Naive thymus-derived CD4-positive, alpha-beta T cell (primary cell): ENCODE measurements around the gene SBF1. TPM values are rescaled to one million over a fixed set of nuclear protein-coding genes. Genes with fewer than 3 reads are reported as not detected.
A peak's percentile ranks its signal among the peaks of the same experiment; 100 is the strongest.
"Not testable (repeated sequence)": the region's sequence is repeated elsewhere in the genome, so short reads cannot be mapped to it uniquely, and the experiment has no call there.

Experiments used
- ATAC-seq: fragments of 150-1000 bp; cut with Tn5 transposase; 2 replicates; pipeline ENCODE4 v1.10.0; 2021; ENCODE audit warnings: mild to moderate bottlenecking, moderate library complexity
- CTCF ChIA-PET: fragments of 350-600 bp; sonication (Branson Sonifier 250); formaldehyde crosslinking; loops from one replicate; lab custom pipeline; 2021; ENCODE audit warnings: antibody characterized with exemption; lab: Charles Lee
- POLR2A ChIA-PET: fragments of 350-600 bp; sonication (Branson Sonifier 250); formaldehyde crosslinking; loops from one replicate; lab custom pipeline; 2021; ENCODE audit warnings: antibody characterized with exemption, inconsistent platforms; lab: Charles Lee
- DNase-seq, 9 donors: peaks; one replicate each; pipeline versions ENCODE4 v3.0.0 to v3.0.0-alpha.2; 2020 to 2022; ENCODE audit warnings: mixed read lengths in 1 of 9
- H3K27ac ChIP-seq: one replicate; pipeline ENCODE4 v1.7.0; 2013; ENCODE audit warnings: mild to moderate bottlenecking, low read depth, low read length, moderate library complexity
- H3K27me3 ChIP-seq, 2 donors: one replicate each; pipeline ENCODE4 v1.7.0; 2013; ENCODE audit warnings: low read length in 2 of 2, mild to moderate bottlenecking in 2 of 2, moderate library complexity in 2 of 2; ENCODE audit not compliant: control insufficient read depth in 2 of 2, insufficient read depth in 2 of 2
- H3K36me3 ChIP-seq, 3 experiments: 1 replicate in 2 of 3; 2 replicates in 1 of 3; pipeline ENCODE4 v1.7.0; 2013; ENCODE audit warnings: low read length in 3 of 3, mild to moderate bottlenecking in 3 of 3, moderate library complexity in 1 of 3; ENCODE audit not compliant: insufficient read depth in 3 of 3, control insufficient read depth in 2 of 3
- H3K4me1 ChIP-seq, 2 donors: one replicate each; pipeline ENCODE4 v1.7.0; 2013; ENCODE audit warnings: low read length in 2 of 2, mild to moderate bottlenecking in 2 of 2, moderate library complexity in 1 of 2; ENCODE audit not compliant: control insufficient read depth in 2 of 2, insufficient read depth in 2 of 2
- H3K4me3 ChIP-seq: 2 replicates; pipeline ENCODE4 v1.7.0; 2013; ENCODE audit warnings: mild to moderate bottlenecking, low read length
- H3K9me3 ChIP-seq, 3 experiments: 1 replicate in 2 of 3; 2 replicates in 1 of 3; pipeline ENCODE4 v1.7.0; 2013; ENCODE audit warnings: low read length in 3 of 3; ENCODE audit not compliant: control insufficient read depth in 2 of 3
- H3K27ac Mint-ChIP-seq, 9 donors: one replicate each; pipeline ENCODE4 v1.8.0; 2020 to 2022; ENCODE audit warnings: mixed read lengths in 9 of 9, mild to moderate bottlenecking in 8 of 9, moderate library complexity in 5 of 9, inconsistent platforms in 2 of 9
- H3K27me3 Mint-ChIP-seq, 5 donors: one replicate each; pipeline ENCODE4 v1.8.0; 2021 to 2022; ENCODE audit warnings: mixed read lengths in 5 of 5, mild to moderate bottlenecking in 1 of 5
- H3K36me3 Mint-ChIP-seq, 5 donors: one replicate each; pipeline ENCODE4 v1.8.0; 2020 to 2022; ENCODE audit warnings: mixed read lengths in 5 of 5, mild to moderate bottlenecking in 3 of 5, inconsistent platforms in 1 of 5
- H3K4me1 Mint-ChIP-seq, 7 donors: one replicate each; pipeline ENCODE4 v1.8.0; 2020 to 2022; ENCODE audit warnings: mixed read lengths in 7 of 7, mild to moderate bottlenecking in 3 of 7, inconsistent platforms in 1 of 7
- H3K4me3 Mint-ChIP-seq, 10 donors: one replicate each; pipeline ENCODE4 v1.8.0; 2020 to 2022; ENCODE audit warnings: mild to moderate bottlenecking in 10 of 10, mixed read lengths in 10 of 10, moderate library complexity in 6 of 10, inconsistent platforms in 2 of 10
- H3K9me3 Mint-ChIP-seq, 11 donors: one replicate each; pipeline ENCODE4 v1.8.0; 2020 to 2022; ENCODE audit warnings: mixed read lengths in 11 of 11, mild to moderate bottlenecking in 4 of 11, inconsistent platforms in 1 of 11, moderate library complexity in 1 of 11
- intact Hi-C, 2 donors: fragments of 100-400 bp; cut with micrococcal nuclease; formaldehyde crosslinking; loops; one replicate each; pipeline ENCODE4 v1.15.1; 2023
- polyA plus RNA-seq, 2 donors: library from polyadenylated mRNA; unstranded; fragments of 300-500 nt; fragmentation: Illumina TruSeq; gene quantifications; one replicate each; pipeline ENCODE4 v1.2.3, GENCODE V29; 2021
- total RNA-seq, 6 experiments: library from RNA in 5 of 6; stranded (reverse) in 5 of 6; gene quantifications; 1 replicate in 5 of 6; 2 replicates in 1 of 6; pipeline ENCODE4 v1.2.3 and lab custom pipeline; 2021 to 2026

Gene SBF1
- total and polyA plus RNA-seq, 7 experiments from 2014 or later: 15.2 to 209 (median 170) TPM

DNA sequence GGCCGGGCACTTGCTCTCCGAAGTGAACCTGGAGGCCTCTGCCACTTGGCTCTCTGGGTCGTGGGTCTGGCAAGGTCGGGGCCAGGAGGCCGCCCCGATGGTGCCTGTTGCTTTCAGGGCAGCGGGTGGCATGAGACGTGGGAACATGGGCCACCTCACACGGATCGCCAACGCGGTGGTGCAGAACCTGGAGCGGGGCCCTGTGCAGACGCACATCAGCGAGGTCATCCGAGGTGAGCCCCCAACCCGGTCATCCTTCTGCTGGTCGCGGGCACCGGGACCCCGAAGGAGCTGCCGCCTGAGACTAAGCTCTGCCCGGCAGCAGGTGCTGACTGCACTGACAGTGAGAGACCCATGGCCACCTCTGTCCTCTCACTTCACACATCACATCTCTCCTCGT is 40.0 kb downstream of the SBF1 start:
- H3K4me3 Mint-ChIP-seq: no peak overlapping the region
- ChIA-PET POLR2A (interaction anchor here (0.7 kb wide), 1 partner anchor 10 kb away, joined by 3 read pairs; no protein-coding TSS in a partner anchor), CTCF (no interaction called here)
- Histone ChIP-seq H3K27ac (no peak overlapping the region), H3K4me1 (no peaks in the 10 kb centered on the region), H3K4me3 (no peak overlapping the region), H3K36me3 (peaks cover 0 to 81% (median 31%) of the 10 kb centered on the region in 3 experiments), H3K27me3 (no peaks in the 10 kb centered on the region), H3K9me3 (no peaks in the 10 kb centered on the region)
- intact Hi-C loops: no loop called here
- no peaks in the 10 kb centered on the region for H3K9me3 Mint-ChIP-seq
- DNase-seq (no peak), ATAC-seq (no peak)
- H3K36me3 Mint-ChIP-seq: peaks cover 0 to 11% (median 4%) of the 10 kb centered on the region in 5 donors
- H3K4me1 Mint-ChIP-seq: peaks cover 0 to 3% (median 0%) of the 10 kb centered on the region in 7 donors
- no peaks in the 10 kb centered on the region for H3K27me3 Mint-ChIP-seq
- peak overlapping the region in 1 of 9 donors; percentile 65 for H3K27ac Mint-ChIP-seq

DNA sequence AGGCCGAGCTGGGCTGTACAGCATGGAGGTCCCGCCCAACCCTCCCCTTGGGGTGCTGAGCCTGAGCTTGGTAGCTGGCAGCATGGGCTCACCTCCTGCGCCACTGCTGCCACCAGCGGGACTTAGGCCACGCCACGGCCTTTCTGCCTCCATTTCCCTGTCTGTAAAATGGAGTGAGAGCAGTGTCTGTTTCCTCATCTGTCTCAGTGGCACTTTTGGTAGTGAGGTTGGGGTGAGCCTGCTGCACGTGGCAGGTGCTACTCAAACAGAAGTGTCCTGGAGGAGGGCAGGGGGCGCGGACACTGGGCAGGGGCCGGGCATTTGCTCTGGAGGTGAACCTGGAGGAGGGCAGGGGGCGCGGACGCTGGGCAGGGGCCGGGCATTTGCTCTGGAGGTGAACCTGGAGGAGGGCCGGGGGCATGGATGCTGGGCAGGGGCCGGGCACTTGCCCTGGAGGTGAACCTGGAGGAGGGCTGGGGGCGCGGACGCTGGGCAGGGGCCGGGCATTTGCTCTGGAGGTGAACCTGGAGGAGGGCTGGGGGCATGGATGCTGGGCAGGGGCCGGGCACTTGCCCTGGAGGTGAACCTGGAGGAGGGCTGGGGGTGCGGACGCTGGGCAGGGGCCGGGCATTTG is 41.8 kb downstream of the SBF1 start:
- POLR2A ChIA-PET, H3K4me1 ChIP-seq, H3K27ac ChIP-seq, H3K9me3 ChIP-seq, H3K9me3 Mint-ChIP-seq, H3K27me3 Mint-ChIP-seq, H3K4me1 Mint-ChIP-seq, CTCF ChIA-PET, H3K27me3 ChIP-seq, H3K4me3 ChIP-seq, H3K27ac Mint-ChIP-seq, H3K4me3 Mint-ChIP-seq, ATAC-seq, DNase-seq, intact Hi-C loops: not testable (repeated sequence)
- H3K36me3 ChIP-seq: peaks cover 0 to 79% (median 21%) of the 10 kb centered on the region in 3 experiments
- H3K36me3 Mint-ChIP-seq: peaks cover 3 to 21% (median 6%) of the 10 kb centered on the region in 5 donors

DNA sequence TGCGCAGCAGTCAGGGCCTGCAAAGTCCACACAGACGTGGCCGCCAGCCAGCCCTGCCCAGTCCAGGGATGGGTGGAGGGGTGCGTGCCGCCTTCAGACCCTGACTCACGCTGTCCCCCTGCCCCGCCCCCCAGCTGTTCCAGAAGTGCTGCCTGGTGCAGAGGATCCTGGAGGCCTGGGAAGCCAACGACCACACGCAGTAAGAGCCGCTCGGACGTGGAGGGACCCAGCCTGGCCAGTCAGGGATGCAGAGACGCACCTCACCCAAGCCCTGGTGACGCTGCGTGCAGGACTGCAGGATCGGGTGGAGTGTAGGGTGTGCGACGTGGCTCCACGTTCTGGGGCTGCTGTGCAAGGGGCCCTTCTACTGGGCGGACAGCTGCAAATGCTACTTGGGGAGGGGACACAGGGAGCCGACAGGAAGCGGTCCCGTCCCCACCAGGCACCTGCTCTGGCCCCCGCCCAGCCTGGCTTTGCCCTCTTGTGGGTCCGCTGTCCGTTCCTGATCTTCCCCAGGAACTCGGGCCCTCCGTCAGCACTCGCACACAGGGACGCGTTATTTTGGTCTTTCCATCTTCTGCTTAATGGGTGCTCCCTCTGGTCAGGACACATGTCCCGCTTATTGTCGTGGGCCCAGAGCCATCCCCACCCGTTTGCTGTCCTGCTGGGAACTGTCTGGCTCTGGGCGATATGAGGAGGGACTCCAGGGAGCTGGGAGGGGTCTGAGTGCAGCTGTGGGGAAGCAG is 42.5 kb downstream of the SBF1 start:
- Histone ChIP-seq H3K27me3 (no peaks in the 10 kb centered on the region), H3K36me3 (peaks cover 0 to 77% (median 21%) of the 10 kb centered on the region in 3 experiments), H3K4me3 (no peak overlapping the region), H3K9me3 (no peaks in the 10 kb centered on the region), H3K4me1 (no peaks in the 10 kb centered on the region), H3K27ac (no peak overlapping the region)
- no peaks in the 10 kb centered on the region for H3K27me3 Mint-ChIP-seq
- no peaks in the 10 kb centered on the region for H3K9me3 Mint-ChIP-seq
- ATAC-seq (no peak), DNase-seq (no peak)
- POLR2A ChIA-PET: no interaction called here
- no peak overlapping the region for H3K27ac Mint-ChIP-seq
- intact Hi-C loops: no loop called here
- peaks cover 0 to 3% (median 0%) of the 10 kb centered on the region in 7 donors for H3K4me1 Mint-ChIP-seq
- peaks cover 3 to 23% (median 7%) of the 10 kb centered on the region in 5 donors for H3K36me3 Mint-ChIP-seq
- CTCF ChIA-PET: no interaction called here
- no peak overlapping the region for H3K4me3 Mint-ChIP-seq

DNA sequence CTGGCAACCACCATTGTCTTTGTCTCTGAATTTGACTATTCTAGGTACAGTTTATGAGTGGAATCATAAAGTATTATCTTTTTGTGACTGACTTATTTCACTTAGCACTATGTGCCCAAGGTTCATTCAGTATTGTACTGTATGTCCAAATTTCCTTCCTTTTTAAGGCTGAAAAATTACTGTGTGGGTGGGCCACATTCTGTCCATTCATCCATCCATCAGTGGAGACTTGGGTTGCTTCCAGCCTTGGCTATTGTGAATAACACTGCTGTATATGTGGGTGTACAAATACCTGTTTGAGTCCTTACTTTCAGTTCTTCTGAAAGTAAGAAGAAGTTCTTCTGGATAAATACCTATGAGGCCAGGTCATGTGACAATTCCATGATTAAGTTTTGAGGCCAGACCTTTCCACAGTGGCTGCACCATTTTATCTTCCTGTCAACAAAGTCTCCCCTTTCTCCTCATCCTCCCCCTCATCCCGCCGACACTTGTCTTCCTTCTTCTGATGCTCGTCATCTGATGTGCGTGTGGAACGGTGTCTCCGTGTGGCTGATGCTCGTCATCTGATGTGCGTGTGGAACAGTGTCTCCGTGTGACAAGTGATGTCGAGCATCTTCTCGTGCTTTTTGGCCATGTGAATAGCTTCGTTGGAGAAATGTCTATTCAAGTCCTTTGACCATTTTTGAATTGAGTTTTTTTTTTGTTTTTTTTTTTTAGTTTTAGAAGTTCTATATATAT is 49.5 kb downstream of the SBF1 start:
- H3K27ac ChIP-seq: no peak overlapping the region
- H3K9me3 ChIP-seq: no peaks in the 10 kb centered on the region
- POLR2A ChIA-PET: no interaction called here
- Mint-ChIP-seq H3K27ac (peak overlapping the region in 2 of 9 donors; percentile 1 to 12), H3K4me1 (peaks cover 0 to 5% (median 0%) of the 10 kb centered on the region in 7 donors), H3K9me3 (no peaks in the 10 kb centered on the region), H3K27me3 (no peaks in the 10 kb centered on the region), H3K4me3 (no peak overlapping the region), H3K36me3 (peaks cover under 1 to 44% (median 16%) of the 10 kb centered on the region in 5 donors)
- CTCF ChIA-PET: no interaction called here
- DNase-seq: no peak
- peaks cover 0 to 79% (median 7%) of the 10 kb centered on the region in 3 experiments for H3K36me3 ChIP-seq
- no peaks in the 10 kb centered on the region for H3K27me3 ChIP-seq
- H3K4me3 ChIP-seq: no peak overlapping the region
- H3K4me1 ChIP-seq: no peaks in the 10 kb centered on the region
- intact Hi-C loops: no loop called here
- ATAC-seq: no peak

DNA sequence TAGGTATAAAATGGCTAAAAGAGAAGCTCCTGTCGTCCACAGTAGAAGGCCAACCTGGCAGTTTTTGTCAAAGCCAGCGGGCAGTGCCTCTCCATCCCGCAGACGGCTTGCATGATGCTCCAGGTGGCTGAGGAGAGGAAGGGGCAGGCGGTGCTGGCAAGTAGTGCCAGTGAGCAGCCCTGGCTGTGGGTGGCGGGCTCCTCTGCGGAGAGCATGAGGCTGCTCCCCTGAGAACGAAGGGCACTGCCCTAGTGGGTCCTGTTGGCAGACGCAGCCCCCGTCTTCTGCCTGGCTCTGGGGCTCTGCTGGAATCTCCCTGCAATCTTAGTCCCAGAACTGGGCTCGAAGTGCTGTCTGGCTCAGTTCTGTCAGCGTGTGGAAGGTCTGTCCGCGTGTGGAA is 50.9 kb downstream of the SBF1 start:
- Mint-ChIP-seq H3K4me3 (no peak overlapping the region), H3K27ac (peak overlapping the region in 1 of 9 donors; percentile 12), H3K27me3 (no peaks in the 10 kb centered on the region), H3K9me3 (no peaks in the 10 kb centered on the region), H3K36me3 (peaks cover 6 to 50% (median 13%) of the 10 kb centered on the region in 5 donors), H3K4me1 (peaks cover 0 to 6% (median 0%) of the 10 kb centered on the region in 7 donors)
- DNase-seq (no peak), ATAC-seq (no peak)
- no peaks in the 10 kb centered on the region for H3K27me3 ChIP-seq
- intact Hi-C loops: no loop called here
- CTCF ChIA-PET: no interaction called here
- no peak overlapping the region for H3K4me3 ChIP-seq
- POLR2A ChIA-PET: no interaction called here
- peaks cover 0 to 80% (median 7%) of the 10 kb centered on the region in 3 experiments for H3K36me3 ChIP-seq
- H3K9me3 ChIP-seq: no peaks in the 10 kb centered on the region
- H3K27ac ChIP-seq: no peak overlapping the region
- no peaks in the 10 kb centered on the region for H3K4me1 ChIP-seq

DNA sequence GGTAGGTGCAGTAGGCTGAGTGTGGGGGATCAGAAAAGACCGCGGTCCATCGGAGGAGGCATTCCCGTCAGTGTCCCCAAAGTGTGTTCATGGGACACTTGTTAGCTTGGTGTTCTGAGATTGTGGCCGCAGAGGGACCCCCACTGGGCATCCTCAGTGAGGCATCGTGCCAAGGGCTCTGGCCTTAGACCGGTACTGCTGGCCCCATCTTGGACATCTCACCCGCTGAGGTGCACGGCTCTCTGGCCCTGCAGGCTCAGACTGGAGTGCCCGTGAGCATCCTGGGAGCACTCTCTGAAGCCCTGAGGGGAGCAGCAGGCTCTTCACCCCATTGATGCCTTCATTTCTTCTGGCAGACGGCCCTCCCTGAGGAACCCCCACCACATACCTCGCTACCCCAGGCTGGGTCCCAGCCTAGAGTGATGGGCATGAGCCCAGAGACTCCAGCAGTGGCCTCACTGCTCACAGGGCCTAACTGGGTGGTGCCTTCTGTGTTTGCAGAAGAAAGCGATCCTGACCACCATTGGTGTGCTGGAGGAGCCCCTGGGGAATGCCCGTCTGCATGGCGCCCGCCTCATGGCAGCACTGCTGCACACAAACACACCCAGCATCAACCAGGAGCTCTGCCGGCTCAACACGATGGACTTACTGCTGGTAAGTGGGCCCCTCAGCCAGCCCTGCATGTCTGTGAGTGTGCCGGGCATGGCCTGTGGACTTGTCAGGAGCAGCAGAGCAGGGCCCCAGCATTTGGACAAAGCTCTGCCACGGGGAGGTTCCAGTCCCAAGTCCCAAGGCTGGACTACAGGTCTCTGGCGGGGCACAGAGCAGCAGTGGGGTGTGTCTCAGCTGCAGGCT is 51.6 kb downstream of the SBF1 start:
- Mint-ChIP-seq H3K27me3 (no peaks in the 10 kb centered on the region), H3K4me3 (no peak overlapping the region), H3K27ac (no peak overlapping the region), H3K4me1 (peaks cover 0 to 6% (median 0%) of the 10 kb centered on the region in 7 donors), H3K9me3 (no peaks in the 10 kb centered on the region), H3K36me3 (peaks cover 6 to 49% (median 11%) of the 10 kb centered on the region in 5 donors)
- POLR2A ChIA-PET: interaction anchor here (0.6 kb wide), 1 partner anchor 193 kb away, joined by 4 read pairs; no protein-coding TSS in a partner anchor
- H3K9me3 ChIP-seq: no peaks in the 10 kb centered on the region
- CTCF ChIA-PET: no interaction called here
- H3K27me3 ChIP-seq: no peaks in the 10 kb centered on the region
- DNase-seq: no peak
- H3K4me1 ChIP-seq: no peaks in the 10 kb centered on the region
- ATAC-seq: no peak
- H3K4me3 ChIP-seq: no peak overlapping the region
- H3K36me3 ChIP-seq: peaks cover 0 to 79% (median 7%) of the 10 kb centered on the region in 3 experiments
- intact Hi-C loops: no loop called here
- H3K27ac ChIP-seq: no peak overlapping the region
